GM21619 (cell line): Measurements from ENCODE around the gene IPO8.

Experiments
- ATAC-seq: cut with Tn5 transposase; IDR thresholded peaks from one replicate; pipeline ENCODE4 v1.9.1; 2021; ENCODE audit not compliant: unreplicated experiment

IPO8 gene

DNA sequence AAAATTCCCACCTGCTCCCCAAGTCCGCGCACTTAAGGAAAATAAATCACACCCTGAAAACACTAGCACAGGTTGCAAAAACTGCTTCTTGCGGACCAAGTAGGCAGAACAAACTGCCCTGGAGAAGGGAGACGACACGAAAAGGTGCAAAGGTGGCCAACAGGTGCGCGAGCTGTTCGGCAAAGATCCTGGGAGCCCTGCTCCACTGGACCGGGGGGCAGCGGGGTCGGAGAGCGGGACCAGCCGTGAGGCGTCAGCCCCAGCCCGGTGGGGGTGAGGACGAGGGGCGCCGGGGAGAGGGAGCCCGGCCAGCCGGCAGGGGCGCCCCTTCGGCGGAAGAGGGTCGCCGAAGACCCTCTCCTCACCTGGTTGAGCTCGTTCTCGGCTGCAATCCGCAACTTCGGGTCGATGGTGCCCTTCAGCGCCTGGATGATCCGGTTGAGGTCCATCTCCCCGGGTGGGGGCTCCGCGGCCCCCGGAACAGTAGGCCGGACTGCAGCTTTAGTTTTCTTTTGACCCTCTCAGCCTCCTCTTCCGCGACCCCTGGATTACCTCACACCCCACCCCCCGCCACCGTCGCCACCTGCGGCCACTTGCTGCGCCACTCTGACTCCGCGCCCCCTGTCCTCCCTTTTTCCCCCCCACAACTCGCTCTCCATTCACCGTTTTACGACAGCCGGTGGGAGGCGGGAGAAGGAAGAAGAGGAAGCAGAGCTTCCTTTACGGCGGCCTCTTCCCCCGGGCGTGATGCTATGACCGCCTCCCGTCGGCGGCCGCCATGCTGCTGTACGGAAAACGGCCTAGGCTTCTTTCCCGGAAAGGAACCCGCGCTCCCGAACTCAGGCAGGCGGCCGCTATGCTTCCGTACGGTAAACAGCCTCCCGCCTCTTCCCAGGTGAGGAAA lies at the start of gene IPO8:
IPO8 (minus strand) TSS at position 671 of the 904 bp plus-strand sequence; CDS start at position 449, 222 bp downstream.
- ATAC-seq: peak; percentile 83

DNA sequence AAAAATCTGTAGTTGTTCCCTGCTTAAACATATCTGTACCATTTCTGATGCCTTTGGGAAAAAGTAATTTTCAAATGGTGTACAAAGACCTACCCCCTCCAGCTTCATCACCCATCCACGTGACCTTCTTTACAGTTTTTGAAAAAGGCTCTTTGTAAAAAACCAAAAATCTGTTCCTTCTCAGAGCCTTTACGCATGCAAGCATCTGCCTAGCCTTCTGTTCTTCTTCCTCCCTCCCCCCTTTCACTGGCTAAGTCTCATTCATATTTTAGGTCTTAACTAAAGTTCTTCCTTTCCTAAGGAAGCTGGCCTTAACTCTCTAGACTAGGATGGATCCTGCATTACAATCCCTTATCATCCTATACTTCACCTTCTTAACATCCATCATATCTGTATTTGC lies 48.7 kb upstream of the IPO8 start:
- ATAC-seq: no peak

DNA sequence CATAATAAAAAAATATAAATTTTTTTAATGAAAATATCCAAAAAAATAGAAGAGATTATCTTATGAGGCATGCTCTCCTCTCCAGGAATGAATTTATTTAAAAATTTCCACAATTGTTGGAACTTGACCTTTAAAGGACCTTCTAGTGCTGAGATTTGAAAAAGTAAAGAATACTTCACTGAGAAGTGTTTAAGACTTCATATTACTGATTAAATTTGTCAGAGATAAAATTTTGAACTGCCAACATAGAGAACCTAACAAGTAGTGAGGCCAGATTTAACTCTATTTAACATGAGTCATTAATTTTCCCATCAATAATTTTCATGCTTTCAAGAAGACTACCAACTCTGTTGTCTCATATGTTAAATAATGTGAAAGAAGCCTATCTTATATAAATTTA lies 44.6 kb upstream of the IPO8 start:
- no peak for ATAC-seq

DNA sequence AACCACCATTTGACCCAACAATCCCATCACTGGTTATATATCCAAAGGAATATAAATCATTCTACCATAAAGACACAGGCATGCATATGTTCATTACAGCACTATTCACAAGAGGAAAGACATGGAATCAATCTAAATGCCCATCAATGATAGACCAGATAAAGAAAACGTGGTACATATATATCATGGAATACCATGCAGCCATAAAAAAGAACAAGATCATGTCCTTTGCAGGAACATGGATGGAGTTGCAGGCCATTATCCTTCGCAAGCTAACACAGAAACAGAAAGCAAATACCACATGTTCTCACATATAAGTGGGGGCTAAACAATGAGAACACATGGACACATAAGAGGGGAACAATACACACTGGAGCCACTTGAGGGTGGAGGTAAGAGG lies 43.4 kb upstream of the IPO8 start:
- no peak for ATAC-seq

DNA sequence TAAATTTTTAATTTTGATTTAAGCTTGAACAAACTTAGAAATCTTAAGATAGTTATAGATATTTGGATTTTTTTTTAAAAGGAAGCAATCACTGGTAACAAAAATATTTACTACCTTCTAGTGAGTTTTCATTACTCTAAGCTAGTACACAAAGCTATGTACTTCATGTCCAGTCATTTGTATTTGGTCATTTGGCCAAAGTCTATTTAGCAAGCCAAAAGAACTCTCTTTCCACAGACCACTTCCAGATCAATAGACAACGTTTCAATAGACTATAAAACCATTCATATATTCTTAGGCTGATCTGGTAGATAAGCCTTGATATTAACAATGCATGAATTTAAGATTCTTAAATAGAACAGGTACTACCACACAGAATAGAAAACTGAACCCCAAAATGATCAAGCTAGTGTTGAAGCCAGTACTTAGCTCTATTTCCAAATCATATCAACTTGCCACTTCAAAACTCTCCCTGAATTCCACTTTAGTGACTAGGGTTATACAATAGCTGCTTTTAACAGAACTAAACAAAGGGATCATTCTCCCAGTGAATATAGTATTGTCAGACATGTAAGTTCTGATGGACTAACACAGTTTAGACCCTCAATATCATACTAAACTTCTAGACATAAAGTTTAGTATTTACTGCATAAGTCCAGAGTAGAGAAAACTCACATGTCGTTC lies 37.4 kb upstream of the IPO8 start:
- no peak for ATAC-seq

DNA sequence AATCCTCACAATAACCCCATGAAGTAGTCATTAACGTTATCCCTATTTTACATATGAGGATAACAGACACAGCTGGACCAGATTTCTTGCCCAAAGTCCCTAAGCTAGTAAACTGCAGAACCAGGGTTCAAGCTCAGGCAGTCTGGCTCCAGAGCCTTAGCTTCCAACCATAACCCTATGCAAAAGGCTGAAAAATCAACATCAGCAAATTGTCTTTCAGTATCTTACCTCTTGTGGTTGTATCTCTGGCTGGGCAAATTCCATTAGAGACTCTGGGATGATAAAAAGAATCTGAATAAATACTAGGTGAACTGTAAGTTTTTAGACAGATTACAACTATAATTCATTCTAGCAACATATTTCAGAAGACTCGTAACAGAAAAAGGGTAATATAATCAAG lies 34.3 kb upstream of the IPO8 start:
- ATAC-seq: no peak

DNA sequence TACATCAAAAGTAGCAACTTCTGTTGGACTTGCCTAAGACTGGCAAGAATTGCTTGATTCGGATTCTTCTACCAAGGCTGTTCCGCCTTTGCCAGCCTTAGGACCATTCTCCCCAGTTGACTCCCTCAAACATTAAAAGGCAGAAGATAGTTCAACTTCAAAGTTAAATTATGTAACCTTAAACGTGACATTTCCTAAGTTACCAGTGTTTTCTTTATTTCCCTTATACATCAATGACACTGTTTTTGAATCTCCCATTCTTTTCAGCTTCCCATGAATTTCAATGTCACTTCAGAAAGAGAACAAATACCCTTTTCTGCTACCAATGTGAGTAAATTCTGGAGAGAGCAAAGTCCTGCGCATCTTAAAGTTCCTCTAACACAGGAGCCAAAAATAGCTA lies 33.9 kb upstream of the IPO8 start:
- no peak for ATAC-seq

DNA sequence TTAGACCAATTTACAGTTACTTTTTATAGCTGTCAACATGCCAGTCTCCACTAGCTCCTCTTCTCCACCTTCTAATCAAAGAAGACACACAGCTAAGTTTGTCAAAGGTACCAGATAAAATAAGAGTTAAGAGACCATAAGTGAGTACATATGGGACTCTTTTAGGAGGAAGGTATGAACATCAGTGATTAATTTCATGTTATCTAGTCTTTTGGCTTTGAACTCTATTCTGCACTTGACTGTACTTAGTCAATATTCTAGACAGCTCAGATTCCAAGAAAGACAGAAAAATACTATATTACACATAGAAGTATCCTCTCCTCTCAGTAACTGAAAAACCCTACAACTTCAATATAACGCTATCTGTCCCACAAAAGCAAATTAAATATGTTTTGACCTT lies 31.0 kb upstream of the IPO8 start:
- no peak for ATAC-seq

DNA sequence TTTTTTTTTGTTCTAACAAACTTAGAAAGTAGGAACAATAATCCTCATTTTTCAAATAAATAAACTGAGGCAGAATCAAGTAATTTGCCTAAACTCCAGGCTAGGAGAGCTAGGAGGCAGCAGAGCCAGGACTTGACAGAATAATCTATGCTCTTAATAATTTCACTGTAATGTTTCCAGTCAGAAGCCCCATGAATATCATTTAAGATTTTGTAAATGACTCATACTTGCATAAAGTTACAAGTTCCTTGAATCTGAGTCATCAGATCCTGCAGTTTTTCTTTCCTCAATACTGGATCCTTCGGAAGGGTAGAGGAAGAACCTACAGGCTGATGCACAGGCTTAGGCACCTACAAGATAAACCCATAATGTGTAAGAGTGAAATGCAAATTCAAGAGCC lies 30.1 kb upstream of the IPO8 start:
- ATAC-seq: no peak

DNA sequence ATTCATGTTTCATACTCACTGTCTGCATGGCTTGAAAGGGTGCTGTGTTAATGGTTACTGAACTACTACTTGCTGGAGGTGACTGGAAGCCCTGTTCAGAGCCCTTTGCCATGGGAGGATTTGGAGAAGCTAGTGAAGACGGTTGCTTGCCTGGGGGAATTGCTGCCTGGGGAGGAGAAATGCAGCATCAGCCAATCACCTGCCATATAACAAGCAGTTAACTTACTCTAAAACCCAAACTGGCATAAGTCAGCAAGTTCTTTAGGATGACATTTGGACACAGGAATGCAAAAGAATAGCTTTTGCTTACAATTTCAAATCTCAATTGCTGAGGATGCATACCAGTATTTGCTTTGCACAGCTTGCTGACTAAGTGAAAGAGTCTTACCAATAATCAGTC lies 23.4 kb upstream of the IPO8 start:
- ATAC-seq: no peak

DNA sequence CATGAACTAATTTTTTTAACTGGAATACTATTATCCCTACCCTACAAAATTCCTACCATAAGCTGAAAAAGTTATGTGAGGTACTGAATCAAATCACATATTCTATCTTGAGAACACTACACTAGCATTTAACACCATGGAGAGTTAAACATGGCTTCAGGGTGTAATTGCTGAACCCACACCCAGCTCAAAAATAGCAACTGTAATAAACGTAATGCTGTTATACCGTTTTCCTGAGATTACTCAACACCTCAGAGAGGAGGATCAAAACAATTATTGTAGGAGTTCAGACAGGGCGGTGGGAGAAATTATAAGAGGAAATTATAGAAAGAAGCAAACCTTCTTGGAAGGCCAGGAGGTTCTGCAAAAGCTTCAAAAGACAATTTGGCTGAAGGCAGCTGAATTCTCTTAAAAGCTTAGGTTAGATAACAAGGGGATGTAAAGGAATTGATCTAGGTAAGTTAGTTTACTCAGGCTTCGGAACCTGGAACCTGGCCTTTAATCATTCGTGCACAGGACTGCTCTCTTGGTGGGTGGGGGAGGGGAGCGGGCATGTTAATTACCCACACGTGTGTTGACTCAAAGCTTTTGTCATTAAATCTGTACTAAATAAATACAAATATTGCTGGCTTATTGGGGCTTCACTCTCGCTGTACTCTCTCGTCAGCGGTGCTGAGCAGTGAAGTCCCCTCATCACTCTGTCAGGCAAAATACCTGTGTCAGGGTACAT lies 12.1 kb upstream of the IPO8 start:
- no peak for ATAC-seq

DNA sequence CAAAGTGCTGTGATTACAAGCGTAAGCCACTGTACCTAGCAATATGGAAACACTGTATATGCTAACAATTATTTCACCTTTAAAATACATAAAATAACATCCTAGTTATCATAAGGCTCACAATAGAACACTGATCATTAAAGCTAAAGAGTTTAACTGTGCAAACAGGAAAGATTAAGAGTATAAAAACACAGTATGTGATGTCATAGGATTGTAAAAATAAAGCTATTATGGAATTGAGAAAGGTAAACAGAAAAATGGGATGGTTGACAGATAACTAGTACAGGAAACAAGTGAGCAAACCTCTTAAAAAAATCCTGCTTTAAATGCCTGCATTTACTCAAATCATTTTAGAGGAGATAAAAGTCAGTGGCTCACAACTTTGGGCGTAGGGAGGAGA lies 10.8 kb upstream of the IPO8 start:
- ATAC-seq: no peak

DNA sequence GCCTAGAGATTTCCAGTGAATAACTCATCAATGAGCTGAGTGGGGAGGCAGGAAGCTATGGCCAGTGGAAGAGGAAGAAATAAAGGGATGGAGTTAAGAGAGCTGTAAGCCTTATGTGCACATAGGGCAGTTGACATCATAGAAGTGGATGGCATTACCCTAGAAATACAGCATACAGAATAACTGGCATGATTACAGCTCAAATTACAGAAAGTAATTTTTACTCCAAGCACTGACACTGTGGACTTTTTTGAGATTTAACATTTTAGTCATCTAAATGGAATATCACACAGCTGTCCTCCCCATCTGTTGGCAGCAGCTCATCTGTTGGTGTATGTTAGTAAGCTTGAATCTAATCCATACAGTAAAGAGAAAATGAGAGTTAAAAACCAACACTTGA lies 5.4 kb upstream of the IPO8 start:
- ATAC-seq: no peak

DNA sequence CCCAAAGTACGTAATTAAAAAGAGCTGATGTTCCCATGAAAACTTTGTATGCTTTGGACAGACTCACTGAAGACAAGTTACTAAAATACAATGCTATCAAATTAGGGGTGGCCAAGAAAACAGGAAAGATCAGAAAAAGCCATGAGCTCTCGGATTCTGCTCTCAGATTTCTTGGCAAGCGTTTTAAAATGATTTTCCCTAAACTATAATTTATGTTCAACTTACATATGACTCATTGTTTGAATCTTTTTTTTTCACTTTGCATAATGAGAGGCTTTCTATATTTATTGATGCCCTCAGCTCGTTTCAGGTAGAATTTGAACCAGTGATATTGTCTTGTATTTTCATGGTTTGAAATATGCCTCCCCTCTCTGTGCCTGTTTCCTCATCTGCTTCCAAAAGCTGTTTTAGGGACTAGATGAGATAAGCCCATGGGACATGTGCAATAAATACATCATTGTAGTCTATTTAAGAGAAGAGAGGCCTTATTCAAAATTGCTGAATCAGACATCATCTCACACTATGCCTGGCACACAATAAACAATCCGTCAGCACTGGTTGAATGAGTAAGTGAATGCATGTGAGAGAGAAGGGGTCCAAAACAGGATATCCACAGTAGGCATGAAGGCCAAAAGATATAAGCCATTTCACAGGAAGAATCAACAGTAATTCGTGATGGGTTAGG lies 4.7 kb upstream of the IPO8 start:
- no peak for ATAC-seq

DNA sequence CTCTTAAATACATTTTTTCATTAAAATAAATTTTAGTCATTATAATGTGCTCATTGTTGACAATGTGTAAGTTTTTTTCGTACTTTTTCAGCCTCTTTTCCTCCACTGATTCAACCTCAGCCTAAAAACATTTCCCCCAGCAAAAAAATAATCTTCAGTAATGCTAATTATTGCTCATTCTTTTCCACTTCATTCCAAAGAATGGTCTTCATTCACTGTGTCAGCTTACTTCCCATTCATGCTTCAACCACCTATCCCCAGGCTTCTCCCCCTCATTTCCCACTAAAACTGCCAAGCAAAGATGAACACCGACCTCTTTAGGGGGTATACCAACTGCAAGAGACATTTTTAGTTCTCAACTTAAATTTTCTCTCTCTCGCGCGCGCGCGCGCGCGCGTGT lies 2.7 kb upstream of the IPO8 start:
- no peak for ATAC-seq

DNA sequence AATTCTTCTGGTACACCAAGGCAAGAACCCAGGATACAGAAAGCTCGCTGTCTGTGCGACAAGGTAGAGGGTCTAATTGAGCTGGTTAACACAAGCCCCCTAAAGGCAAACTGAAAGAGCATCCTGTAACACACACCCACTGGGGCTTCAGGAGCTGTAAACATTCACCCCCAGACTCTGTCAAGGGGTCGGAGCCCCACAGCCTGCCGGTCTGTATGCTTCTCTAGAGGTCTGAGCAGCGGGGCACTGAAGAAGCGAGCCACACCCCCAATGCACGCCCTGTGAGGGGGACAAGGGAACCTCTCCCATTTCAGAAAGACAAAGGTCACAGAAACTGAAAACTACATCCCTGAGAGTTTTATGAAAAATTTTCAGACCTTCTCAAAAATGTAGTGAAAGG lies 1.3 kb upstream of the IPO8 start:
- no peak for ATAC-seq

DNA sequence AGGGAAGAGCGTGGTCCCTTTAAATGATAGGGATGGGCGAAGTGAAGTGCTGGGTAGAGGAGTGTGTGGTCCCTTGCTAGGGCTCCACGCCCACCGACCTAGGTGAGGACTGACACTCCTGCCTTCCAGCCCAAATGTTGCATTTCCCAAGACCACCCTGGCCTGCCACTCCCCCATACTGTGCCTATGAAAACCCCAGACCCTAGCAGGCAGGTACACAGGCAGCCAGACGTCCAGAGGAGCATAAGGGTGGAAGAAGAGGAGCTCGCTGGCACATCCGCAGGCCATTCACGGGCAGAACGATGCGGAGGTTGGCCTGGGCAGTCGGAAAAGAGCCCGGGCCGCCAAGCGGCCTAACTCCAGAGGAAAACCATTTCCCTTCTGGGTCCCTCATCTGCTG lies 817 bp upstream of the IPO8 start:
- no peak for ATAC-seq

DNA sequence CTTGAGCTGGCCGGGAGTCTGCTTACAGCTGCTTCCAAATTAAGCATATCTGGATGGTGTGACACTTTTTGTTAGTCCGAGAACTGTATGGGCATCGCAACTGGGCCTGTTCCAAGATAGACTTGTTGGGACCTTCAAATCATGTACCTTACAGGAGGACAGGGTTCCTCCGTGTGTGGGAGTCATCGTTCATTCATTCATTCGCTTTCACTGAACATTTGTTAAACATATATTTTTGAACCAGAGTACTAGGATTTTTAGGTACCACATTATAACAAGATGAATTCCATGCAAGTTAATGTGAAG lies 387 bp upstream of the IPO8 start:
- ATAC-seq: peak; percentile 35

DNA sequence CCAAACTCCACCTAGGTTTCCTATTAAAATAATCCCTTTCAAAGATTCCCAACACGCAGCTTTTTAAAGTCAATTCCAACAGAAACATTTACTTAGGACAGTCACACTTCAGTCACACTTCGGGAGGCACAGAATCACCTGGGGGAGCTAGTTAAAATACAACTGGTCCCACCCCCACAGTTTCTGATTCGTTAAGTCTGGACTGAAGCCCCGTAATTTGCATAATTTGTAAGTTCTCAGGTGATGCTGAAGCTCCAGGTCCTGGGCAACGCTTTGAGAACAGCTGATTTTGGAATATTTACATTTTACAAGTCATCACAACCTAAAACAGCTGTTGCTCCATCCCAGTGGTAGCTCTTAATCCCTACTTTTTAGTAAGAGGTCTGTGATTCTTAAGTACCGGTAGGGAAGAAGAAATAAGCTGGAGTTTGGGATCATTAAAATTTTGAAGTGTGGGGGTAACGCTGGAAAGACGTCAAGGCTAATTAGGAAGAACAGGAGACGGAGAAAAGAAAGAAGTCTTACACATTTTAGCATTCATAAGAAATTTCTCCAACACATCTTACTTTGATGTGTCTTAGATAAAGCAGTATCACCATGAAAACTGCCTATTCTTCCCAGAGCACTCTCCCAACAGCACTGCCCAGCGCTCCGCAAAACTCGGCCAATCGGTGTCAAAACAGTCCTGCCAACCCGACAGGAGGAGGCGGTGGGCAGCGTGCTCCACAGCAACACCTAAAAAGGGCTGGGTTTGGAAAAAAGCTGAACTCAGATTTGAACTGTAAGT lies 1.1 kb downstream of the IPO8 start:
- peak; percentile 17 for ATAC-seq

DNA sequence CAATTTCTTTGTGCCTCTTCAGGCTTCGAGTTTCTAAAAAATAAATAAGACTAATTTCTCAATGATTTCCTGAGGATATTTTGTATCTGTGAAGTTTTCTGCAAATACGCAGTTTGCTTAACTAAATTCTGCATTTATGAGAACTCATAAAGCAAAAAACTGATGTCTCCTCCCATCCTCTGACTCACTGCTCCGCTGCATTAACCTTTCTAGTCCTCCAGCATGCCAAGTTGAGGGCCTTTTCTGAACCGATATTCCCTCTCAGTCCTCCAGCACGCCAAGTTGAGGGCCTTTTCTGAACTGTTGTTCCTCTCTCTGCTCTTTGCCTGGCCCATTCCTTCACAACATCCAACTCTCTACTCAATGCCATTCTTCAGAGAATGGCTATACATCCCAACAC lies 3.2 kb downstream of the IPO8 start:
- no peak for ATAC-seq
